ENCODE measurements around the gene ANKLE2.
A peak's percentile ranks its signal among the peaks of the same experiment; 100 is the strongest.
"Not testable (repeated sequence)": the region's sequence is repeated elsewhere in the genome, so short reads cannot be mapped to it uniquely, and the experiment has no call there.

The ANKLE2 gene

GRCh38 chr12:132773077-132773955 lies 11.7 kb upstream of the ANKLE2 start:
- Mint-ChIP-seq H3K9me3 (no peaks in the 10 kb centered on the region), H3K4me1 (peaks cover 29% of the 10 kb centered on the region), H3K36me3 (peaks cover 10% of the 10 kb centered on the region), H3K27me3 (no peaks in the 10 kb centered on the region), H3K27ac (peak overlapping the region; percentile 94), H3K4me3 (no peak overlapping the region)
- no peak for DNase-seq (ENCODE audit: low spot score in 2 of 2)
- ATAC-seq (ENCODE audit: low read depth): no peak

- H3K27me3 Mint-ChIP-seq: no peaks in the 10 kb centered on the region
- H3K36me3 Mint-ChIP-seq: peaks cover 10% of the 10 kb centered on the region
- H3K9me3 Mint-ChIP-seq: peaks cover under 1% of the 10 kb centered on the region
- H3K27ac Mint-ChIP-seq: peak overlapping the region; percentile 94
- H3K4me1 Mint-ChIP-seq: peaks cover 35% of the 10 kb centered on the region
- peak overlapping the region; percentile 14 for H3K4me3 Mint-ChIP-seq
- peak; percentile 62 to 63 for DNase-seq (ENCODE audit: low spot score in 2 of 2)
- peak; percentile 75 for ATAC-seq (ENCODE audit: low read depth)
Measured at GRCh38 chr12:132772606-132773005, 11.0 kb upstream of the ANKLE2 start.

GRCh38 chr12:132771126-132771838 lies 9.7 kb upstream of the ANKLE2 start:
- H3K9me3 Mint-ChIP-seq: peaks cover 2% of the 10 kb centered on the region
- no peaks in the 10 kb centered on the region for H3K27me3 Mint-ChIP-seq
- peaks cover 37% of the 10 kb centered on the region for H3K4me1 Mint-ChIP-seq
- peak overlapping the region; percentile 94 for H3K27ac Mint-ChIP-seq
- peak; percentile 67 for ATAC-seq (ENCODE audit: low read depth)
- peak overlapping the region; percentile 73 for H3K4me3 Mint-ChIP-seq
- peak; percentile 53 to 63 for DNase-seq (ENCODE audit: low spot score in 2 of 2)
- H3K36me3 Mint-ChIP-seq: peaks cover 9% of the 10 kb centered on the region

GRCh38 chr12:132766380-132767085 lies 4.9 kb upstream of the ANKLE2 start:
- H3K36me3 Mint-ChIP-seq: peaks cover 2% of the 10 kb centered on the region
- peaks cover 29% of the 10 kb centered on the region for H3K4me1 Mint-ChIP-seq
- H3K4me3 Mint-ChIP-seq: no peak overlapping the region
- H3K27me3 Mint-ChIP-seq: no peaks in the 10 kb centered on the region
- ATAC-seq (ENCODE audit: low read depth) (no peak), DNase-seq (ENCODE audit: low spot score in 2 of 2) (no peak)
- no peak overlapping the region for H3K27ac Mint-ChIP-seq
- H3K9me3 Mint-ChIP-seq: peaks cover 2% of the 10 kb centered on the region

GRCh38 chr12:132765361-132765760 lies 3.7 kb upstream of the ANKLE2 start:
- peaks cover 2% of the 10 kb centered on the region for H3K9me3 Mint-ChIP-seq
- peaks cover 31% of the 10 kb centered on the region for H3K4me1 Mint-ChIP-seq
- no peaks in the 10 kb centered on the region for H3K27me3 Mint-ChIP-seq
- peaks cover 2% of the 10 kb centered on the region for H3K36me3 Mint-ChIP-seq
- no peak for ATAC-seq (ENCODE audit: low read depth)
- no peak for DNase-seq (ENCODE audit: low spot score in 2 of 2)
- H3K27ac Mint-ChIP-seq: no peak overlapping the region
- H3K4me3 Mint-ChIP-seq: no peak overlapping the region

- Mint-ChIP-seq H3K9me3 (peaks cover 2% of the 10 kb centered on the region), H3K4me1 (peaks cover 28% of the 10 kb centered on the region), H3K4me3 (no peak overlapping the region), H3K36me3 (peaks cover 3% of the 10 kb centered on the region), H3K27me3 (no peaks in the 10 kb centered on the region), H3K27ac (no peak overlapping the region)
- ATAC-seq (ENCODE audit: low read depth): no peak
- DNase-seq (ENCODE audit: low spot score in 2 of 2): no peak
Measured at GRCh38 chr12:132764231-132764630, 2.6 kb upstream of the ANKLE2 start.

GRCh38 chr12:132761921-132762583 lies 420 bp upstream of the ANKLE2 start:
- Mint-ChIP-seq H3K36me3 (peaks cover 1% of the 10 kb centered on the region), H3K4me3 (peak overlapping the region; percentile 76), H3K27ac (peak overlapping the region; percentile 53), H3K4me1 (peaks cover 15% of the 10 kb centered on the region), H3K9me3 (no peaks in the 10 kb centered on the region), H3K27me3 (no peaks in the 10 kb centered on the region)
- DNase-seq (ENCODE audit: low spot score in 2 of 2) (peak; percentile 87 to 91), ATAC-seq (ENCODE audit: low read depth) (peak; percentile 91)

- no peak overlapping the region for H3K4me3 Mint-ChIP-seq
- peaks cover 3% of the 10 kb centered on the region for H3K36me3 Mint-ChIP-seq
- no peaks in the 10 kb centered on the region for H3K27me3 Mint-ChIP-seq
- no peaks in the 10 kb centered on the region for H3K9me3 Mint-ChIP-seq
- peaks cover 20% of the 10 kb centered on the region for H3K4me1 Mint-ChIP-seq
- DNase-seq (ENCODE audit: low spot score in 2 of 2): no peak
- no peak overlapping the region for H3K27ac Mint-ChIP-seq
- no peak for ATAC-seq (ENCODE audit: low read depth)
Measured at GRCh38 chr12:132759359-132759758, 2.3 kb downstream of the ANKLE2 start.

GRCh38 chr12:132758825-132759224 lies 2.8 kb downstream of the ANKLE2 start:
- not testable (repeated sequence) for H3K4me3 Mint-ChIP-seq; H3K27ac Mint-ChIP-seq; H3K27me3 Mint-ChIP-seq; H3K9me3 Mint-ChIP-seq; ATAC-seq (ENCODE audit: low read depth); H3K36me3 Mint-ChIP-seq; DNase-seq (ENCODE audit: low spot score in 2 of 2)
- H3K4me1 Mint-ChIP-seq: peaks cover 20% of the 10 kb centered on the region

- Mint-ChIP-seq H3K36me3 (peaks cover 8% of the 10 kb centered on the region), H3K27ac (no peak overlapping the region), H3K4me3 (no peak overlapping the region), H3K4me1 (peaks cover 7% of the 10 kb centered on the region), H3K9me3 (no peaks in the 10 kb centered on the region), H3K27me3 (no peaks in the 10 kb centered on the region)
- DNase-seq (ENCODE audit: low spot score in 2 of 2) (no peak), ATAC-seq (ENCODE audit: low read depth) (no peak)
Measured at GRCh38 chr12:132754160-132754932, 7.3 kb downstream of the ANKLE2 start.

- H3K27me3 Mint-ChIP-seq; H3K4me1 Mint-ChIP-seq; DNase-seq (ENCODE audit: low spot score in 2 of 2); H3K36me3 Mint-ChIP-seq; H3K9me3 Mint-ChIP-seq; H3K4me3 Mint-ChIP-seq; H3K27ac Mint-ChIP-seq: not testable (repeated sequence)
- ATAC-seq (ENCODE audit: low read depth): peak; percentile 66
Measured at GRCh38 chr12:132753670-132754069, 8.0 kb downstream of the ANKLE2 start.

- DNase-seq (ENCODE audit: low spot score in 2 of 2): no peak
- no peak for ATAC-seq (ENCODE audit: low read depth)
- H3K4me1 Mint-ChIP-seq: peaks cover 3% of the 10 kb centered on the region
- no peaks in the 10 kb centered on the region for H3K27me3 Mint-ChIP-seq
- peaks cover 21% of the 10 kb centered on the region for H3K36me3 Mint-ChIP-seq
- no peak overlapping the region for H3K4me3 Mint-ChIP-seq
- no peak overlapping the region for H3K27ac Mint-ChIP-seq
- no peaks in the 10 kb centered on the region for H3K9me3 Mint-ChIP-seq
Measured at GRCh38 chr12:132748319-132748718, 13.3 kb downstream of the ANKLE2 start.

GRCh38 chr12:132747896-132748295 lies 13.7 kb downstream of the ANKLE2 start:
- DNase-seq (ENCODE audit: low spot score in 2 of 2): no peak
- peaks cover 3% of the 10 kb centered on the region for H3K4me1 Mint-ChIP-seq
- peaks cover 21% of the 10 kb centered on the region for H3K36me3 Mint-ChIP-seq
- no peak for ATAC-seq (ENCODE audit: low read depth)
- no peaks in the 10 kb centered on the region for H3K9me3 Mint-ChIP-seq
- no peak overlapping the region for H3K27ac Mint-ChIP-seq
- no peak overlapping the region for H3K4me3 Mint-ChIP-seq
- no peaks in the 10 kb centered on the region for H3K27me3 Mint-ChIP-seq

Data from memory B cell (primary cell).